Keratinocyte (primary cell): ENCODE data around the gene MYO10. TPM values are rescaled to one million over a fixed set of nuclear protein-coding genes. Genes with fewer than 3 reads are reported as not detected.

ENCODE experiments used
- DNase-seq: peaks from one replicate; pipeline ENCODE4 v3.0.0-alpha.2; 2011; ENCODE audit warnings: low read depth, missing footprints, low spot score
- FAIRE-seq: peaks from 2 replicates; lab custom pipeline; 2011; peaks lifted over from hg19 to GRCh38; lab: Jason Lieb, UNC
- H2AFZ ChIP-seq: 2 replicates; pipeline ENCODE4 v1.6.0; 2012; ENCODE audit warnings: low read length, control low read depth, inconsistent platforms; ENCODE audit not compliant: control insufficient read depth
- H3K27ac ChIP-seq: 2 replicates; pipeline ENCODE4 v1.5.1; 2011; ENCODE audit warnings: low read length; ENCODE audit not compliant: control insufficient read depth, insufficient read depth
- H3K27me3 ChIP-seq: 3 replicates; pipeline ENCODE4 v1.6.0; 2011; ENCODE audit warnings: low read length; ENCODE audit not compliant: control insufficient read depth, insufficient read depth; ENCODE audit errors: extremely low read depth
- H3K36me3 ChIP-seq, 2 experiments: 2 replicates in 1 of 2; 3 replicates in 1 of 2; pipeline ENCODE4 v1.5.1; 2011; ENCODE audit warnings: low read length in 2 of 2, mild to moderate bottlenecking in 1 of 2; ENCODE audit not compliant: control insufficient read depth in 2 of 2, insufficient read depth in 2 of 2; ENCODE audit errors: extremely low read depth in 1 of 2
- H3K4me1 ChIP-seq: 3 replicates; pipeline ENCODE4 v1.5.1; 2011; ENCODE audit warnings: low read length; ENCODE audit not compliant: control insufficient read depth, insufficient read depth; ENCODE audit errors: extremely low read depth
- H3K4me2 ChIP-seq: 3 replicates; pipeline ENCODE4 v1.6.0; 2011; ENCODE audit warnings: low read depth, low read length; ENCODE audit not compliant: control insufficient read depth, insufficient read depth; ENCODE audit errors: extremely low read depth
- H3K4me3 ChIP-seq, 3 experiments: fragments of 200-600 bp in 1 of 3; sonication (generic) in 1 of 3; 2 replicates in 2 of 3; 3 replicates in 1 of 3; pipeline ENCODE4 v1.5.1; 2011 to 2016; ENCODE audit warnings: low read length in 3 of 3, mild to moderate bottlenecking in 3 of 3, control low read depth in 2 of 3, inconsistent platforms in 1 of 3, low read depth in 1 of 3, mixed read lengths in 1 of 3, mixed run types in 1 of 3, moderate library complexity in 1 of 3; ENCODE audit not compliant: control insufficient read depth in 2 of 3, insufficient read depth in 2 of 3; ENCODE audit errors: extremely low read depth in 1 of 3
- H3K79me2 ChIP-seq: 2 replicates; pipeline ENCODE4 v1.6.0; 2012; ENCODE audit warnings: low read length; ENCODE audit not compliant: control insufficient read depth, insufficient read depth
- H3K9ac ChIP-seq: 3 replicates; pipeline ENCODE4 v1.6.0; 2011; ENCODE audit warnings: low read length; ENCODE audit not compliant: control insufficient read depth, insufficient read depth; ENCODE audit errors: extremely low read depth
- H3K9me1 ChIP-seq: 3 replicates; pipeline ENCODE4 v1.6.0; 2011; ENCODE audit warnings: low read length; ENCODE audit not compliant: control insufficient read depth, insufficient read depth; ENCODE audit errors: extremely low read depth
- H3K9me3 ChIP-seq: 2 replicates; pipeline ENCODE4 v1.5.1; 2012; ENCODE audit warnings: low read depth, low read length; ENCODE audit not compliant: control insufficient read depth
- H4K20me1 ChIP-seq: 3 replicates; pipeline ENCODE4 v1.6.0; 2011; ENCODE audit warnings: low read length; ENCODE audit not compliant: control insufficient read depth, insufficient read depth; ENCODE audit errors: extremely low read depth
- CTCF ChIP-seq, 3 experiments: IDR thresholded peaks in 1 of 3; conservative IDR thresholded peaks in 1 of 3; optimal IDR thresholded peaks in 1 of 3; 2 replicates in 2 of 3; 3 replicates in 1 of 3; pipeline versions ENCODE3 to v1.5.1; 2011; ENCODE audit warnings: low read length in 3 of 3, mild to moderate bottlenecking in 3 of 3, moderate library complexity in 2 of 3, control low read depth in 1 of 3, inconsistent platforms in 1 of 3; ENCODE audit not compliant: insufficient read depth in 2 of 3; ENCODE audit errors: extremely low read depth in 1 of 3
- EZH2 ChIP-seq: IDR thresholded peaks from one replicate; pipeline ENCODE4 v1.6.1; 2012; ENCODE audit warnings: inconsistent platforms, mild to moderate bottlenecking, low read length, moderate library complexity
- dilution Hi-C: fragments of 300-500 bp; cut with MboI; formaldehyde crosslinking; loops from one replicate; pipeline ENCODE4 v1.7.0; 2020; ENCODE audit warnings: low sequenced_read_pairs; ENCODE audit not compliant: extremely low pct_ligation_motif_present
- polyA plus RNA-seq, 5 experiments: library from polyadenylated mRNA; depleted of rRNA in 3 of 5; stranded (reverse) in 3 of 5; stranded (forward) in 1 of 5; unstranded in 1 of 5; fragments of >200 nt; gene quantifications; 1 replicate in 1 of 5; 2 replicates in 3 of 5; 3 replicates in 1 of 5; pipeline versions ENCODE4 v1.2.1 to v1.2.3, GENCODE V29; 2011 to 2012; ENCODE audit warnings: missing spikeins in 2 of 5, low read depth in 1 of 5, low replicate concordance in 1 of 5

The MYO10 gene
- polyA plus RNA-seq, 1 donor (not counting 4 experiments of a cell fraction or from before 2014, with no cell fraction given), result 22.0 TPM

DNA sequence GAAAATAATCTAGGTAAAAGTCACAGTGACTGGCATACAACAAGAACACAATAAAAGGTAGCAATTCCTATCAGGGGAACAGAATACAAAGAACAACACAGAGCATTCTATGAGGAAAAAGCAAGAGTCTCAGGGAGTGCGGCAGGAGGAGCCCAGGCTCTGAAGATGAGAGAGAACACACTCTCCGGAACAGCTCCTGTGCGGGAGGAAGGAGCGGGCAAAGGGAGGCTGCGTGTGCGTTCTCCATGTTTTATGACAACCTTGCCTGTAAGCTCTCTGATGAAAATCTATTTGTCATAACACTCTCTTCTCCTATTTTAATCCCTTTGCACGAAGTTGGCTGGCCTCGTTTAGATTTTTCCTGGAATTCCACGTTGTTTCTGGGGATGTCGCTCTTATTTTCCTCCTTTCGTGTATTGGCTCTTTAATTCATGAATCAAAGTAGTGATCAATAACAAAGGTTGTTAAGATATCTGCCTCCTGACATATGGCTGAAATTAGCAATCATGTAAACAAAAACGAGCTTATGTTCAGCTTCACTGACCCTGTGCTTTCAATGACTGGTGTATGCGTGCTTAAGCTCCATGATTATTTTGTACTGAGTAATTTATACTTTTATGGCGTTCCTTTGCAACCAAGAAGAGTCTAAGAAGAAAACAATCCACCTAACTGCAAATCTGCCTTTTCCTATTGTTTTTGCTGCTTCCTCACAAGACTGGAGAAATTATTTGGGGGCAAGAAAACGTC, 109.5 kb downstream of the MYO10 start:
- FAIRE-seq (no peak), DNase-seq (no peak)
- Histone ChIP-seq H3K4me2 (no peak overlapping the region), H3K36me3 (peaks cover 3 to 7% of the 10 kb centered on the region in 2 experiments), H3K9me3 (no peaks in the 10 kb centered on the region), H3K27ac (no peak overlapping the region), H3K79me2 (peaks cover 90% of the 10 kb centered on the region), H2AFZ (no peak overlapping the region), H3K9me1 (no peaks in the 10 kb centered on the region), H3K4me1 (no peaks in the 10 kb centered on the region), H3K9ac (no peak overlapping the region), H3K4me3 (no peak overlapping the region), H4K20me1 (peaks cover 20% of the 10 kb centered on the region), H3K27me3 (no peaks in the 10 kb centered on the region)
- dilution Hi-C loops, result no loop called here
- TF ChIP-seq EZH2, result no peak
- no peak for TF ChIP-seq CTCF (optimal IDR thresholded peaks at IDR 0.05 in 1 of 3, IDR thresholded peaks at IDR 0.05 in 1 of 3, conservative IDR thresholded peaks at IDR 0.05 in 1 of 3; ENCODE audit: extremely low read depth in 1 of 3, insufficient read depth in 2 of 3, low read length in 3 of 3)

DNA sequence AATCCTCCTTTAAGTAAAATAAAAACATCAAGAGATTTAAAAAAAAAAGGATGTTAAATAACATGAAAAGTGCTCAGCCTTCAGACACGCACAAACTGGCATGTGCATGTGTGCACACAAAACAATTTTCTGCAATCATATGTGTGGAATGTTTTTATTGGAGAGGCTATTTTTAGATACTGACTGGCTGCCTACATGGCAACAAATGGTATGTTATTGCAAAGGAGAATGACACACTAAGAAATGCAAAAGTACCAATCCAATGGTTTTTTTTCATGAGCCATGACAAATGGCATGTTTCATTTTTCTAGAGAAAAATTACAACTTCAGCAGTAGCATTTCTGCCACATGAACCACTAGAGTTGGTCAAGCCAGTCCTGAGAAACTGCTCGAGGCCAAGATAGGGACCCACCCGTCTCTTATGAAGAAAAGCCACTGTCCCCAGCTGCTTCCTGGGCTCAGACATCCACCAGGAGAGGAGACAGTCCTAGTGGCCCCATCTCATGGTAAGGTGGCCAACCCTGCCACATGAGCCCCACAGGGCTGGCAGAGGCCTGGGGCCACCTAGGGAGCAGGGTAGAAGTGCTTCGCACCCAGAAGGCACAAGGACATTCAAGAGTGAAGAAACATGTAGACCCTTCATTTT, 116.4 kb downstream of the MYO10 start:
- Histone ChIP-seq H3K27me3 (no peaks in the 10 kb centered on the region), H4K20me1 (peaks cover 5% of the 10 kb centered on the region), H3K79me2 (peaks cover 70% of the 10 kb centered on the region), H3K9me3 (no peaks in the 10 kb centered on the region), H3K9me1 (peaks cover 2% of the 10 kb centered on the region), H3K4me1 (peaks cover 17% of the 10 kb centered on the region), H3K4me3 (no peak overlapping the region), H2AFZ (no peak overlapping the region), H3K4me2 (peak overlapping the region; percentile 53), H3K36me3 (peaks cover 2 to 4% of the 10 kb centered on the region in 2 experiments), H3K27ac (peak overlapping the region; percentile 79), H3K9ac (peak overlapping the region; percentile 43)
- FAIRE-seq (no peak), DNase-seq (no peak)
- TF ChIP-seq EZH2 (no peak), CTCF (optimal IDR thresholded peaks at IDR 0.05 in 1 of 3, IDR thresholded peaks at IDR 0.05 in 1 of 3, conservative IDR thresholded peaks at IDR 0.05 in 1 of 3; ENCODE audit: extremely low read depth in 1 of 3, insufficient read depth in 2 of 3, low read length in 3 of 3) (no peak)
- dilution Hi-C loops, result no loop called here
